AG04450 (cell line): Measurements from ENCODE around the gene ADAR. TPM values are rescaled to one million over a fixed set of nuclear protein-coding genes. Genes with fewer than 3 reads are reported as not detected.

Experiments used
- CTCF ChIA-PET: fragments of 300-600, 350-600 bp; formaldehyde crosslinking; extraction: SDS; loops from one replicate; lab custom pipeline; 2022; ENCODE audit warnings: antibody characterized with exemption, inconsistent platforms; lab: Charles Lee
- POLR2A ChIA-PET: fragments of 350-600 bp; formaldehyde crosslinking; extraction: SDS; loops from one replicate; lab custom pipeline; 2021; ENCODE audit warnings: antibody characterized with exemption, inconsistent platforms; lab: Yijun Ruan, JAX
- DNase-seq: peaks from one replicate; pipeline ENCODE4 v3.0.0-alpha.2; 2011; ENCODE audit warnings: low read depth, low spot score
- H3K27ac ChIP-seq: one replicate; pipeline ENCODE4 v1.5.1; 2012; ENCODE audit warnings: low read depth, low read length, control low read depth
- H3K27me3 ChIP-seq: one replicate; pipeline ENCODE4 v1.6.0; 2012; ENCODE audit warnings: low read length; ENCODE audit not compliant: control insufficient read depth, insufficient read depth
- H3K4me3 ChIP-seq: 2 replicates; pipeline ENCODE4 v1.5.1; 2011; ENCODE audit warnings: mild to moderate bottlenecking, low read depth, low read length, control low read depth
- H3K9me3 ChIP-seq: 2 replicates; pipeline ENCODE4 v1.5.1; 2012; ENCODE audit warnings: low read length; ENCODE audit not compliant: control insufficient read depth, insufficient read depth
- CTCF ChIP-seq: IDR thresholded peaks from 2 replicates; pipeline ENCODE4 v1.5.1; 2011; ENCODE audit warnings: low read depth, low read length, control low read depth, inconsistent platforms
- polyA plus RNA-seq: library from polyadenylated mRNA; depleted of rRNA; stranded (reverse); fragments of >200 nt; gene quantifications from 2 replicates; pipeline ENCODE4 v1.2.3, GENCODE V29; 2011

ADAR gene
- polyA plus RNA-seq, 1 experiment, result 203 TPM

- DNase-seq, result no peak
- POLR2A ChIA-PET, result no interaction called here
- Histone ChIP-seq H3K4me3 (no peak overlapping the region), H3K27ac (no peak overlapping the region), H3K9me3 (no peaks in the 10 kb centered on the region; the same call in 1 of the 2 replicates), H3K27me3 (peaks cover 31% of the 10 kb centered on the region)
- TF ChIP-seq CTCF, result no peak
- CTCF ChIA-PET, result no interaction called here
Measured at GRCh38 chr1:154571244-154571963, 36.6 kb downstream of the ADAR start.

- H3K9me3 ChIP-seq, result no peaks in the 10 kb centered on the region; the same call in 1 of the 2 replicates
- DNase-seq, result no peak
- CTCF ChIA-PET, result interaction anchor here (0.6 to 1.7 kb wide), 2 partner anchors 9 to 21 kb away, joined by 5 to 9 read pairs; no protein-coding TSS in a partner anchor
- POLR2A ChIA-PET, result interaction anchor here (1.1 kb wide), 1 partner anchor 8 kb away, joined by 3 read pairs; no protein-coding TSS in a partner anchor
- H3K4me3 ChIP-seq, result peak overlapping the region; percentile 29; the same call in 1 of the 2 replicates
- TF ChIP-seq CTCF, result no peak
- H3K27ac ChIP-seq, result no peak overlapping the region
- H3K27me3 ChIP-seq, result peaks cover 37% of the 10 kb centered on the region
Measured at GRCh38 chr1:154568157-154568815, 39.7 kb downstream of the ADAR start.

- Histone ChIP-seq H3K27ac (peak within 1 kb of the TSS; percentile 21), H3K4me3 (peak within 1 kb of the TSS; percentile 29; the same call in 1 of the 2 replicates), H3K9me3 (no peaks in the 10 kb centered on the region; the same call in 1 of the 2 replicates), H3K27me3 (peaks cover 37% of the 10 kb centered on the region)
- no peak for TF ChIP-seq CTCF
- ChIA-PET CTCF (interaction anchor here (0.6 to 1.7 kb wide), 2 partner anchors 8 to 22 kb away, joined by 5 to 9 read pairs; no protein-coding TSS in a partner anchor), POLR2A (interaction anchor here (1.1 kb wide), 1 partner anchor 8 kb away, joined by 3 read pairs; no protein-coding TSS in a partner anchor)
- DNase-seq, result no peak
Measured at GRCh38 chr1:154567386-154568156, 40.4 kb downstream of the ADAR start, which contains the start of gene CHRNB2. CHRNB2 (plus strand) TSS chr1:154567778; CDS start chr1:154568045, 267 bp downstream.

GRCh38 chr1:154565876-154566275 lies 42.1 kb downstream of the ADAR start:
- DNase-seq, result no peak
- no peak overlapping the region for H3K4me3 ChIP-seq
- ChIA-PET CTCF (no interaction called here), POLR2A (no interaction called here)
- no peak overlapping the region for H3K27ac ChIP-seq
- TF ChIP-seq CTCF, result no peak
- no peaks in the 10 kb centered on the region for H3K9me3 ChIP-seq
- peaks cover 34% of the 10 kb centered on the region for H3K27me3 ChIP-seq
